Lung (tissue), 12 donors: ENCODE data around the gene DOC2A. TPM values are rescaled to one million over a fixed set of nuclear protein-coding genes. Genes with fewer than 3 reads are reported as not detected.

ENCODE experiments used
- ATAC-seq: fragments of 200-7000 bp; cut with Tn5 transposase; one replicate; pipeline ENCODE4 v1.9.1; 2020; ENCODE audit warnings: moderate number of reproducible peaks; ENCODE audit not compliant: insufficient read depth, low FRiP score
- DNase-seq, 3 donors: peaks; one replicate each; pipeline ENCODE4 v3.0.0-alpha.2; 2013 to 2017
- H3K27ac ChIP-seq, 2 donors: one replicate each; pipeline ENCODE4 v1.5.1; 2013; ENCODE audit warnings: mild to moderate bottlenecking in 2 of 2, moderate library complexity in 2 of 2, control low read depth in 1 of 2, inconsistent platforms in 1 of 2, low read depth in 1 of 2, low read length in 1 of 2
- H3K27me3 ChIP-seq, 3 donors: one replicate each; pipeline ENCODE4 v1.5.1; 2013; ENCODE audit warnings: low read length in 2 of 3; ENCODE audit not compliant: control insufficient read depth in 3 of 3, insufficient read depth in 3 of 3
- H3K36me3 ChIP-seq, 4 donors: one replicate each; pipeline ENCODE4 v1.5.1; 2013; ENCODE audit warnings: low read length in 4 of 4, mild to moderate bottlenecking in 1 of 4, moderate library complexity in 1 of 4; ENCODE audit not compliant: control insufficient read depth in 4 of 4, insufficient read depth in 4 of 4
- H3K4me1 ChIP-seq, 5 donors: one replicate each; pipeline ENCODE4 v1.5.1; 2013; ENCODE audit warnings: low read length in 5 of 5, mild to moderate bottlenecking in 2 of 5, moderate library complexity in 1 of 5; ENCODE audit not compliant: control insufficient read depth in 5 of 5, insufficient read depth in 5 of 5
- H3K4me3 ChIP-seq: one replicate; pipeline ENCODE4 v1.5.1; 2013; ENCODE audit warnings: mild to moderate bottlenecking, control low read depth, moderate library complexity
- H3K9ac ChIP-seq, 2 donors: one replicate each; pipeline ENCODE4 v1.5.1; 2013; ENCODE audit warnings: low read length in 2 of 2, control low read depth in 1 of 2; ENCODE audit not compliant: insufficient read depth in 1 of 2
- H3K9me3 ChIP-seq, 4 donors: one replicate each; pipeline ENCODE4 v1.5.1; 2013; ENCODE audit warnings: low read length in 3 of 4, mild to moderate bottlenecking in 1 of 4, moderate library complexity in 1 of 4; ENCODE audit not compliant: control insufficient read depth in 4 of 4, insufficient read depth in 3 of 4
- WGBS, 2 donors: extraction: QIAGEN DNeasy Blood & Tissue Kit; methylation state at CpG; one replicate each; pipeline ENCODE4 v1.1.7; 2013; 5-methylcytosine and 5-hydroxymethylcytosine counted together
- polyA plus RNA-seq, 2 donors: library from polyadenylated mRNA; stranded (reverse); fragments of 200-250 nt; gene quantifications; one replicate each; pipeline ENCODE4 v1.2.1, GENCODE V29; 2013
- total RNA-seq, 2 donors: library from RNA; depleted of rRNA in 1 of 2; stranded (reverse); fragments of >200 nt in 1 of 2; gene quantifications; one replicate each; pipeline ENCODE4 v1.2.1, GENCODE V29; 2014 to 2021
- TF ChIP-seq, protein P1 (sequence below): IDR thresholded peaks from 2 replicates; pipeline ENCODE4 v1.5.1; 2012; ENCODE audit warnings: mild to moderate bottlenecking; ENCODE audit errors: control extremely low read depth, extremely low read depth
- donor health status: control.
- donor health status: control.
- donor health status: Bipolar disorder and iron deficiency.
- donor health status: healthy.
- donor health status: DM: yes; HTN: yes; CAD: no.

DOC2A gene
- total and polyA plus RNA-seq, 4 donors, result 1.4 to 8.7 (median 2.7) TPM

DNA sequence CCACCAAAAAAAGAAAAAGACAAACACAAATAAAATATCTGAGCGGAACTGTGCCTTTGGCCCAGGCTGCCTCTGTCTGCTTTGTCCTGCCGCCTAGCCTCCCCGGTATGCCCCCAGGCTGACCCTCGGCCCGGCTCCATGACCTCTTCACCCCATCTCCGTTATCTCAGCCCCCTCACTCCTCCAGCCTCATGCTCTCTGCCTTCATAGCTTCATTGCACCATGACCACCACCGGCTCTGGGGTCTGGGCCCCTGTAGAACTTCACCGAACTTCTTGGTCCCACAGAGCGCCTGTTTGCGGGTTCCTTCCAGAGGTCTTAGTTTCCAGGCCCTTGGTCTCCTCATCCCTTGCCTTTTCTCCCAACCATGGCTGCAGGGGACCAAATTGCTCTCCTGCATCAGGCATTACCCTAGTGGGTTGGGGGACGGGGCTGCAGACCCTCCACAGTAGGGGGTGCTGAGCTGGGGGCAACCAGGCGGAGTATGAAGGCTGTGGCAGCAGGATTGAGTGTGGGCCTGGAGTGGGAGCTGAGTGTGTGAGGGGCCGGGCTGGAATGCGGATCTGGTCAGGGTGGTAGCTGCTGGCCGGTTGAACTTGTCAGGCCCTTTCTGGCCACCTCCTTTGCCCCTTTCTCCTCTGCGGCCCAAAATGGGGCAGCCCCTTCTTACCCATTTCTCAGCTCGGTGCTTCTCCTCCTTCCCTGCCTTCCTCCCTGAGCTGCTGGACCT is 22.3 kb downstream of the DOC2A start:
- H3K4me3 ChIP-seq, result no peak overlapping the region

GRCh38 chr16:29987371-29988085 is 23.3 kb downstream of the DOC2A start:
- Histone ChIP-seq H3K27ac (peak overlapping the region in 1 of 2 donors; percentile 76), H3K36me3 (peaks cover 23 to 85% (median 58%) of the 10 kb centered on the region in 4 donors), H3K27me3 (no peaks in the 10 kb centered on the region), H3K4me1 (peaks cover 0 to 10% (median 0%) of the 10 kb centered on the region in 5 donors), H3K4me3 (no peak overlapping the region), H3K9me3 (no peaks in the 10 kb centered on the region), H3K9ac (no peak overlapping the region)
- ATAC-seq (no peak), DNase-seq (no peak)
- TF ChIP-seq, protein P1, sequence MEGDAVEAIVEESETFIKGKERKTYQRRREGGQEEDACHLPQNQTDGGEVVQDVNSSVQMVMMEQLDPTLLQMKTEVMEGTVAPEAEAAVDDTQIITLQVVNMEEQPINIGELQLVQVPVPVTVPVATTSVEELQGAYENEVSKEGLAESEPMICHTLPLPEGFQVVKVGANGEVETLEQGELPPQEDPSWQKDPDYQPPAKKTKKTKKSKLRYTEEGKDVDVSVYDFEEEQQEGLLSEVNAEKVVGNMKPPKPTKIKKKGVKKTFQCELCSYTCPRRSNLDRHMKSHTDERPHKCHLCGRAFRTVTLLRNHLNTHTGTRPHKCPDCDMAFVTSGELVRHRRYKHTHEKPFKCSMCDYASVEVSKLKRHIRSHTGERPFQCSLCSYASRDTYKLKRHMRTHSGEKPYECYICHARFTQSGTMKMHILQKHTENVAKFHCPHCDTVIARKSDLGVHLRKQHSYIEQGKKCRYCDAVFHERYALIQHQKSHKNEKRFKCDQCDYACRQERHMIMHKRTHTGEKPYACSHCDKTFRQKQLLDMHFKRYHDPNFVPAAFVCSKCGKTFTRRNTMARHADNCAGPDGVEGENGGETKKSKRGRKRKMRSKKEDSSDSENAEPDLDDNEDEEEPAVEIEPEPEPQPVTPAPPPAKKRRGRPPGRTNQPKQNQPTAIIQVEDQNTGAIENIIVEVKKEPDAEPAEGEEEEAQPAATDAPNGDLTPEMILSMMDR, result no peak
- 90 to 94% methylated on average over 32 to 35 of the region's 35 CpGs for WGBS, 2 donors

More for the DNA sequence above, 22.3 kb downstream of the DOC2A start:
- Histone ChIP-seq H3K4me1 (peaks cover 0 to 10% (median 0%) of the 10 kb centered on the region in 5 donors), H3K27ac (peak overlapping the region in 1 of 2 donors; percentile 76), H3K9me3 (no peaks in the 10 kb centered on the region), H3K36me3 (peaks cover 23 to 85% (median 55%) of the 10 kb centered on the region in 4 donors), H3K27me3 (no peaks in the 10 kb centered on the region), H3K9ac (no peak overlapping the region)
- WGBS, 2 donors, result 78 to 87% methylated on average over 17 of the region's 17 CpGs
- DNase-seq (no peak), ATAC-seq (no peak)
- TF ChIP-seq, protein P1, result no peak

DNA sequence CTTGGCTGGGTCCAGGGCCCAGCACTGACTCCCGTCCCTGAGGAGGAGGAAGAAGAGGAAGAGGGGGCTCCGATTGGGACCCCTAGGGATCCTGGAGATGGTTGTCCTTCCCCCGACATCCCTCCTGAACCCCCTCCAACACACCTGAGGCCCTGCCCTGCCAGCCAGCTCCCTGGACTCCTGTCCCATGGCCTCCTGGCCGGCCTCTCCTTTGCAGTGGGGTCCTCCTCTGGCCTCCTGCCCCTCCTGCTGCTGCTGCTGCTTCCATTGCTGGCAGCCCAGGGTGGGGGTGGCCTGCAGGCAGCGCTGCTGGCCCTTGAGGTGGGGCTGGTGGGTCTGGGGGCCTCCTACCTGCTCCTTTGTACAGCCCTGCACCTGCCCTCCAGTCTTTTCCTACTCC is 23.9 kb downstream of the DOC2A start:
- Histone ChIP-seq H3K9me3 (no peaks in the 10 kb centered on the region), H3K27me3 (no peaks in the 10 kb centered on the region), H3K9ac (no peak overlapping the region), H3K4me1 (peaks cover 0 to 10% (median 0%) of the 10 kb centered on the region in 5 donors), H3K4me3 (no peak overlapping the region), H3K27ac (no peak overlapping the region), H3K36me3 (peaks cover 27 to 83% (median 60%) of the 10 kb centered on the region in 4 donors)
- TF ChIP-seq, protein P1, result no peak
- ATAC-seq (no peak), DNase-seq (no peak)
- WGBS, 2 donors, result 92 to 93% methylated on average over 4 to 5 of the region's 5 CpGs
